ENCODE measurements around the gene SPIRE2.
A peak's percentile ranks its signal among the peaks of the same experiment; 100 is the strongest.
"Not testable (repeated sequence)": the region's sequence is repeated elsewhere in the genome, so short reads cannot be mapped to it uniquely, and the experiment has no call there.

Gene SPIRE2

DNA sequence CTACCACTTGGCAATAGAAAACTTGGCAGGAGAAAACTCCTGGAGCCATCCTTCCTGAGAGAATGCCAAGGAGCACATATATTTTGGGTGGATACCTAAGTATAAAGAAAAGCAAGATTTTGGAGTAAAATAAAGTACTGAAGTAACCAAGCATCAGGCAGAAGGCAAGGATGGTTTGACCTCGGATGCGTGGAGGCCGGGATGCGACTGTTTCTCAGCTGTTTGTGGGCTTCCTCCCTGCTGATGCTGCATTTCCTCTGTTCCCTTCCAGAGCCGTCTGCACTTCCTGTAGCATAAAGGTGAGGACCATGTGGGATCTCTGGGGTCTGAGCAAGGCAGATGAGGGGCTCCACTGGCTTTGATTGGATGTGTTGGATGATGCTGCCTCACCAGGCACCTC, 39.6 kb downstream of the SPIRE2 start:
- DNase-seq, result no peak

DNA sequence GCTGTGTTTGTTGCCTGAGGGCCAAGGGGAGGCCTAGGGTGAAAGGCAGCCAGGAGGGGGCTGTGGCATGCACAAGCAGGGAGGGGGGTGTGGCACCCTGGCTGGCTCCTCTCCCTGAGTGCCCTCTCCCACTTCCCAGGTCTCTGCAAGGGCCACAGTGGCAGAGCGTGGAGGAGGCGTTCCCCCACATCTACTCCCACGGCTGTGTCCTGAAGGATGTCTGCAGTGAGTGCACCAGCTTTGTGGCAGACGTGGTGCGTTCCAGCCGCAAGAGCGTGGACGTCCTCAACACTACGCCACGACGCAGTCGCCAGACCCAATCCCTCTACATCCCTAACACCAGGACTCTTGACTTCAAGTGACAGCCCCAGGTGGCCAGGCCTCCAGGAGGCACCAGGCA, 41.6 kb downstream of the SPIRE2 start:
- DNase-seq, result no peak

DNA sequence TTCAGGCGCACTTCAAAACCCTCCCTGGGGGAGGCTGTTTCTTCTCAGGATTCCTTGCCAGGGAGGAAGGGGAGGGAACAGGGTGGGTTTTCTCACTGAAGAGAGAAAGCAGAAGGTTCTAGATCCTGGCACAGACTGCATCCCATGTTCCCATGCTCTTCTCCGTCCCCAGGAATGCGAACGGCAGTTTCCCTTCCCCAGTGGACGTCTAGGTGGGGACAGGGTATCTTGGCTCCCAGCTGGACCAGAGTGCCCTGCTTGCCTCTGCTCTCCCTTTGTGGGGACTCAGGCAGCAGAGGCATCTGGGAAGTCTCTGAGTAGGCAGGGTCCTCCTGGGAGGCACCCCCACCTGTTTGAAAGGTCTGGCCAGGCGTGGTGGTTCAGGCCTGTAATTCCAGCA, 42.2 kb downstream of the SPIRE2 start:
- DNase-seq, result no peak

DNA sequence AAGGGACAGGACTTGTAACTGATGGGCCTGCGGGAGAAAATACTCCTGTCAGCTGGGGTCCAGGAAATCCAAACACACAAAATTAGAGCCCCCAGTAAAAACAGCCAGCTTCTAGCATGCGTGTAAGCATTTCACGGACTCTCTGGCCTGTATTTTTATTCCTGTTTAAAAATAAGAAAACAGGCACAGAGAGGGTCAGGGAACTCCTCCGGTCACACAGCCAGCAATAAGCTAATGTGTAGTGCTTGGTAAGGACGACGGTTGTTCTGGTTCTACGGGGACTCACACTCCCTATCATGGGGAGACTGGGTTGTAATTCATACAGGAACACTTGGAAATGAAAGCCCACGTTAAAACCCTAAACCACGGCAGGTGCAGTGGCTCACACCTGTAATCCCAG, 43.6 kb downstream of the SPIRE2 start:
- DNase-seq, result no peak

DNA sequence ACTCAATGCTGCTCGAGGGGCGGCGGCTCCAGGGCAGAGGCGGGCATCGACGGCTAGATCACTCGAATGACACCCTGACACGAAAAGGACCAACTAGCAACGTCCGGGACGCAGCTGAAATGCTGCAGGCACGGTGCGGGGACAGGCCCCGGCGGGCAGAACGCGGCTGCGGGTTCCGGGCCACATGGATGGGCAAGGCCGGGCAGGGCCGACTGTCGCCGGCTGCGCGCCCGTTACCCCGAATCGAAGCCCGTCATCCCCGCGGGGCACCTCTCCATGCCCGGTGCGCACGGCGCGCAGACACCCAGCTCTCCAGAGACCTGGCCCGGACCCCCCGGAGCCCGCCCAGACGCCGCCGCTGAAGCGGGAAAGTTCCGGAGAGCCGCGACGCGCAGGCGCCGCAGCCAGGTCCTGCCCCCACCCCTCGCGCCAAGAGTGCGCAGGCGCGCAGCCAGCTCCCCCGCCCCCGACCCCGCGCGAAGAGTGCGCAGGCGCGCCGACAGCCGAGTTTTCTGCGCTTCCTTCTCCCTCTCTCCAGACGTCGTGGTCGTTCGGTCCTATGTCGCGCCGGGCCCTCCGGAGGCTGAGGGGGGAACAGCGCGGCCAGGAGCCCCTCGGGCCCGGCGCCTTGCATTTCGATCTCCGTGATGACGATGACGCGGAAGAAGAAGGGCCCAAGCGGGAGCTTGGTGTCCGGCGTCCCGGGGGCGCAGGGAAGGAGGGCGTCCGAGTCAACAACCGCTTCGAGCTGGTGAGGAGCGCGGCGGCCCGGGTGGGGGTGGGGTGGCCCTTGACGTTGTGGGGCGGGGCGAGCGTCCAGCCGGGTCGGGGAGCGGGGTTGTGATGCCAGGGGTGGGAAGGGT, 45.1 kb downstream of the SPIRE2 start, which contains the start of gene TCF25:
Gene TCF25, plus strand, starts transcription at position 484 of the 863 bp plus-strand sequence. Its CDS starts 76 bp downstream, at position 560.
- DNase-seq, result peak; percentile 88

DNA sequence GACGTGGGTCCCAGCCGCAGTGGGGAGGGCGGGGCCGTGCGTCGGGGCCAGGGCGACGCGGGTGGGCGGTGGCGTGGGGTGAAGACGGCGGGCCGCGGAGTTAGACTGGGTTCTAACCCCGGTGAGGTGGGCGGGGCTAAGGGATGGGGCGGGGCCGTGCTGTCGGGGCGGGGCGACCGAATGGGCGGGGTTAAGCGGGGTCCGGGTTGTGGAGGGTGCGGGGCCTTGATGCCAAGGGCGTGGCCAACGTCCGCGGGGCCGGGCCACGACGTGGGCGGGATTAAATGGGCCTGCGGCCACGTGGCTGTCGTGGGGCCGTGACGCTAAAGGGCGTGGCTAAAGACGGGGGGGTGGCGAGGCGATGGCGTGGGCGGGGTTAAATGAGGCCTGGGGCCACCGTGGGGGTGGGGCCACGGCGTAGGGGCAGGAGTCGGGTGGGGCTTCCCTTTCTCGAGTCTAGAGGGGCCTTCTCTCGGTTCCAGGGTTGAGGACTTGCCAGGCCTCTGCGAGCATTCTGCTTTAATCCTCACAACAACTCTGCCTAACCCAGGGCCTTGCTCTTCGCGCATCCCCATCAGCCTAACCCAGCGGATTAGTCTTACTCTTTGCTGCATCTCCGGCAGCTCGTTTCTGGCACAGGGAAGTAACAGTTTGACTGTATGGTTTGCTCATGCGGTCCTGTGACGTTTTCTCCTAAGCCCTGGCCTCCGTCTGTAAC, 45.9 kb downstream of the SPIRE2 start:
- DNase-seq, result peak; percentile 96

DNA sequence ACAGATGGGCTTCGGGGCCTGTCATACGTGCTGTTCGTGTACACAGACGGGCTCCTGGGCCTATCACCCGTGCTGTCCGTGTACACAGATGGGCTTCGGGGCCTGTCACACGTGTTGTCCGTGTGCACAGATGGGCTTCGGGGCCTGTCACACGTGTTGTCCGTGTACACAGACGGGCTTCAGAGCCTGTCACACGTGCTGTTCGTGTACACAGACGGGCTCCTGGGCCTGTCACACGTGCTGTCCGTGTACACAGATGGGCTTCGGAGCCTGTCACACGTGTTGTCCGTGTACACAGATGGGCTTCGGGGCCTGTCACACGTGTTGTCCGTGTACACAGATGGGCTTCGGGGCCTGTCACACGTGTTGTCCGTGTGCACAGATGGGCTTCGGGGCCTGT, 50.8 kb downstream of the SPIRE2 start:
- DNase-seq, result not testable (repeated sequence)

DNA sequence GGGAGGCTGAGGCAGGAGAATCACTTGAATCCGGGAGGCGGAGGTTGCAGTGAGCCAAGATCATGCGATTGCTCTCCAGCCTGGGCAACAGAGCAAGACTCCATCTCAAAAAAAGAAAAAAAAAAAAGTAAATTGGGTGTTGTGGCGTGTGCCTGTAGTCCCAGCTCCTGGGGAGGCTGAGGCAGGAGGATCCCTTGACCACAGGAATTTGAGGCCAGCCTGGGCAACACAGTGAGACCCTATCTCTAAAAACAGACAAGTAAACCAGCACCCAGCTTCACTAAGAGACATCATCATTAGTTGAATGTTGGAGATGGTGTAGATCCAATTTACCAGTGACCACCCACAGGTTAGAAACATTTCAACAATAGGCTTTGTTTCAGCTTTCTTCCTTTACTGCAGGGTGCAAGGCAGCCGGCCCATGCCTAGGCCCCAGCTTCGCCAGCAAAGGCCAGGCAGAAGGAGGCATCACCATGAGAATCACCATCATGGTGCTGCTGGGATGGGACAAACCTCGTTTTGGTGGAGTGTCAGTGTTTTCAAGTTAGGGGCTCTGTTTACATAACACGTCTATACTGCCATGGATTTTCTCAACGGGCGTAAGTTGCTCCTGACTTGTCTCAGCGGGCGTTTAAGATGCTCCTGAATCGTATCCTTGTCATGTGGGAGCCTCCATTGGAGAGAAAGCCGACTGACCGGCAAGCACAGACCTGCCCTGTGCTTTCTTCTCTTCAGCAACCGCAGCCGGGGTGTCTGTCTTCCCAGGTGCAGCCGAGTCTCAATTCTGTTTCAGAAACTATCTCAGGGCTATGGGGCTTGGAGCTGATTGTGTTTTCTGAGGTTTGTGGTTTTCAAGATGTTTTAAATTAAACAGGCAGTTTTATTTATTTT, 52.4 kb downstream of the SPIRE2 start:
- no peak for DNase-seq

DNA sequence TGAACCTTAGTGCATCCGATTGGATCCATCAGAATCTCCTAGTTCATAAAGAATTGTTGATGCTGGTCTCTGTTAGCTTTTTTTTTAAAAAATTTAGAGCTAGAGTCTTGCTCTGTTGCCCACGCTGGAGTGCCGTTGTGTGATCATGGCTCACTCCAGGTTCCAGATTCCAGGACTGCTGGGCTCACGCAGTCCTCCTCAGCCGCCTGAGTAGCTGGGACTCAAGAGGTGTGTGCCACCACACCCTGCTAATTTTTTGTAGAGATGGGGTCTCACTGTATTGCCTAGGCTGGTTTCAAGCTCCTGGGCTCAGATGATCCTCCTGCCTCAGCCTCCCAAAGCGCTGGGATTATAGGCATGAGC, 53.1 kb downstream of the SPIRE2 start:
- no peak for DNase-seq

DNA sequence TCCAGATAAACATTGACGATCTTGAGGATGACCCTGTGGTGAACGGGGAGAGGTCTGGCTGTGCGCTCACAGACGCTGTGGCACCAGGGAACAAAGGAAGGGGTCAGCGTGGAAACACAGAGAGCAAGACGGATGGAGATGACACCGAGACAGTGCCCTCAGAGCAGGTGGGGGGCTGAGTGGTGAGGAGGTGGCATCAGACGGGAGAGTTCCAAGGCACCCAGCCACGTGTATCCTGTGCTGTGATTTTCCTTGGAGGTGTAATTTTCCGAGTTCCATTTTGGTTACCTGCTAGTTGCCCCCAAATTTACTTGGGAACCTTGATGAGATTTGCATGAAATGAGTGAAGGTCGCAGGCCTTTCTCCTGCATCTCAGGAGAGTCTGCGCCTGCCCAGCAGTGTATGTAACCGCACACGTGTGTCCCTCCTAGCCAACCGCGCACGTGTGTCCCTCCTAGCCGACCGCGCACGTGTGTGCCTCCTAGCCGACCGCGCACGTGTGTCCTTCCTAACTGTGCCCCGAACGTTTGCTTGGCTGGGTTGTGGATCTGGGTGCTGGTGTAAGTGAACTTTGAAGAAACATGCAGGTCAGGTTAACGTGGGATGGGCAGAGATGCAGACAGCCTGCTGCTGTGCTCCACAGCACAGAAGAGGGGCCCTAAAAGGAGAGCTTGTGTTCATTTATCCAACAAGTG, 55.2 kb downstream of the SPIRE2 start:
- no peak for DNase-seq

DNA sequence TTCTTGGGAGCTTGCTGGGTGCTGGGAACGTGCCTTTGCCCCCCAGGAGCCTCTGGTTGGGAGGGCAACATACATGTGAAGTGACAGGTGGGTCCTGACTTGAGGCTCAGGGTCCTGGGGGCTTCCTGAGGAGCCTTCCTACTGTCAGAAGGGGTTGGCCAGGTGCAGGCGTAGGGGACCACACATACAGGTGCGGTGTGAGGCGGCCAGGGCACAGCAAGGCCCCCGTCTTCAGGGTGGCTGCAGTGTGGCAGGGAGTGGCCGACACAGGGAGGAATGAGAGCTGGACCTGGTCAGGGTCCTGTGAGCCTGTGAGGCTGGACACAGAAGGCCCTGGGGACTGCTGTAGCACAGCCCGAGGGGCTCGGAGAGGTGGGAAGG, 55.8 kb downstream of the SPIRE2 start:
- DNase-seq, result no peak

DNA sequence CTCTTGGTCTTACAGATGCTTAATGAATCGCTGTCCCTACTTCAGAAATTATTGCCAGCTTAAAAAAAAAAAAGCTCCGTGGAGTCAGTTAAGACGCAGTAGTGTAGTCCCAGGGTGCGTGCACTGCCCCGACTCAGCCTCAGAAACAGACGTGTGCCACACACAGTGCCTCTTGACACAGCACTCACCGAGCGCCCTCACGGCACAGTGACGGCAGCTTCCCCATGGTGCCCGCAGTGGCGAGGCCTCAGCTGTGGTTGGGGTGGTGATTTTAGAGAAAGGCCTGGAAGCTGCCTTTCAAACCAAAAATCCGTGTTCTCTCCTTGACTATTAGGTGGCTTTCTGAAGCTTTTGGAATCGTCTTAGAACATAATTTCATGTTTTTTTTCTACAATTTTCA, 59.0 kb downstream of the SPIRE2 start:
- no peak for DNase-seq

DNA sequence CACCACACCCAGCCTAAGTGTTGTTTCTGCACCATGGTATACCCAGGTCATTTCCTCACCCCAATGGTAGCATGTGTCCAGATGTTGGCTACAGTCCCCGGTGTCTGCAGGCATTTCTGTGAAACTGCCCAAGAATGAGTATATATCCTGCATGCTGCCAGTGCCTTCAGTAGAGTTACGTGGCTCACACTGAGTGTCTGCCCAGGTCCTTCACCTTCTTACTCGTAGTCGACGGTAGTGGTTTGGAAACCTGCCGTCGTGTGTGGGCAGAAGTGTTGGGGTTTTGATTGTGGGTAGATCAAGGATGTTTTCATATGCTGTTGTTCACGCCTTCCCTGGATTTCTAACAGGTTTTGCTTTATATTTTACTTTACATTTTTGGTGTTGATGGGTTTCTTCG, 61.9 kb downstream of the SPIRE2 start:
- no peak for DNase-seq

DNA sequence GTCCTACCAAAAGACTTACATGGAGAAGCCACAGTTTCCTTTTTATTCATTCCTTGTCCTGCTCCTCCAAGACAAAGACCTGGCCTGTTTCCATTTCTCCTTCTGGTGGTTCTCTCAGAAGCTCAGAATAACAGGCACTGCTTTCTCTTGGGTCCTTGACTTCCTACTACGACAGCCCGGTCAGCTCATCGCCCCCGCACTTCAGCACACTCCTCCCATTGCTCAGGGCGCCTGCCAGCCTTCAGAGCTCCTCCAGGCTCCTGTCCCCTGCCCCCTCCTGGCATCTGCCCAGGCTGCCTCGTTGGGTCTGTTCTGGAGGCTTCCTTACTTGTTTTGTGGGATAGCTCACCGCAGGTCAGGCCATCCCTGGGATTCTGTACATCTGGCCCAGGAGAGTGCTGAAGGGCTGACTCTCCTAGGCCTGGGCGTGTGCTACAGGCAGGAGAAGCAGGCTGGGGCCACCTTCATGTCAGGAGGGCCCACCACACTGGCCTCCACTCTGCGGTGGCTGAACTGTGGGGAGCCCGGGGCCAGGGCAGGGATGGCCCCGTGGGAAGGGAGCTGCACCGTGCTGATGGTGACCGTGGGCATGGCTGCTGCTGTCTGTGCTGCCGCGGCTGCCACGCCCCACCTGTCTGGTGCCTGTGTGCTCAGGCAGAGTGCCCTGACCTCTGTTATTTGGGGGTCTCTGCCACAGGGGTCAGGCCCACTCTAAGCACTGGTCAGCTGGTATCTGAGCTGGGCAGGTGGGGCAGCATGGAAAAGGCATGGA, 62.8 kb downstream of the SPIRE2 start:
- no peak for DNase-seq

DNA sequence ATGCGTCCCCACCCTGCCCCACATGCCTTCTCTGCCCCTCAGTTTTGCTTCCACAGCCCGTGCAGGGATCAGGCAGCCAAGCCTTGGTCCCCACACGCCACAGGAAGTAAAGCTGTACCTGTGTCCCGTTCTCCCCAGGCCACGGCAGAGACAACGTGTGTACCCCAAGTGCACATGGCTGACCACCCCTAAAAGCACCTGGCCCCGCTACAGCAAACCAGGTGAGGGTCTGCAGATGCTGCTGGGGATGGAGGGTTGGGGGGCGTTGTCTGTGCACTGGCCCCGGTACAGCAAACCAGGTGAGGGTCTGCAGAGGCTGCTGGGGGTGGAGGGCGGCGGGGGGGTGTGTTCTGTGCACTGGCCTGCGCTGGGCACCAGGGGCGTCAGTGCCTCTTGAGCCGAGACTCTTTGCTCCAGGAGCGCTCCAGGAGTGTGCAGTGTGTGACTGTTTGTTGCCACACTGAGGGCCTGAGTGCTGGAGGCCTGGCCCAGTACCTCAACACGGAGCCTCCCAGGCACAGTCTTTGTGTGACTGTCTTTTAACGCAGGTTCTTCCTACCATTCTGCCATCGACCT, 63.9 kb downstream of the SPIRE2 start:
- no peak for DNase-seq

DNA sequence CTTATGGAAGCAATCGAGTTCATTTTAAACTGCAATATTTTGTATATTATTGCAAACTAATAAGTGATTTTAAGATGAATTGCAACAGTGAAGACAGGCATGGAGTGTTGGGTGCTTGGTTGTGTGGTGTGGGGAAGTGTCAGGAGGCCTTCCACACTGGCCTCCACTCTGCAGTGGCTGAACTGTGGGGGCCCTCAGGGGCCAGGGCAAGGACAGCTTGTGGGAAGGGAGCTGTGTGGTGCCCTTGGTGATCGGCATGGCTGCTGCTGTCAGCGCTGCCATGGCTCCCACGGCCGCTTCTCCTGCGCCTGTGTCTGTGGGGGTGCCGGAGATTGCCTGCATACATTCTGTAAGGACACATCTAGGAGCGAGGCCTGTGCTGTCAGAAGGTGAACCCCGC, 64.4 kb downstream of the SPIRE2 start:
- no peak for DNase-seq

DNA sequence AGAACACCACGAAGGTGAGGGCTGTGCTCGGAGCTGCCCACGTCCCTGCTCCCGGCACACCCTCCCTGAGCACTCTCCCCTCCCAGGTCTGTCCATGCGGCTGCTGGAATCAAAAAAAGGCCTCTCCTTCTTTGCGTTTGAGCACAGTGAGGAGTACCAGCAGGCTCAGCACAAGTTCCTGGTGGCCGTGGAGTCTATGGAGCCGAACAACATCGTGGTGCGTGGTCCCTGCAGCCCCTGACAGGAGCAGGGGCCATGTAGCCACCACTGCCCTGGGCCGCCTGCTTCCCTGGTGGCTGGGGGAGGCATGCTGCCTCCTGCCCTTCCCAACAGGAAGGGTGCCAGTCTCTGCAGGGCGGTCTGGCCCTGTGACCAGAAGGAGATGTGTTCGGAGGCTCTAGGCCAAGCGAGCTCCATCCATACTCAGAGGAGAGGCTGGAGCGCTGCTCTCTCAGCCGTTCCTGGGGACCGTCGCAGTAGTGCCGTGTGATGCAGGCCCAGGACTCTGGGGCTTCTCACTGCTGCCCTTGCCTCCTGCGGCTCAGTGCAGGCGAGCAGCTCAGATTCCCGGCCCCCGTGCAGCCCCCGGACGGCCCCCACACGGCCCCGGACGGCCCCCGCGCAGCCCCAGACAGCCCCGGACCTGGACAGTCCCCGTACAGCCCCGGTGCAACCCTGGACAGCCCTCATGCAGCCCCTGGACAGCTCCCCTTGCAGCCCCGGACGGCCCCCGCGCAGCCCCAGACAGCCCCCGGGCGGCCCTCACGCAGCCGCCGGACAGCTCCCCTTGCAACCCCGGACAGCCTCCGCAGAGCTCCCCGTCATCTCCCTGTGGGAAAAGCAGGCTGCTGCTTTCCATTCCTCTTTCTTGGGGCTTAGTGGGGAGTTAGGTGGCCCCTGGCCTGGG, 65.6 kb downstream of the SPIRE2 start:
- no peak for DNase-seq

DNA sequence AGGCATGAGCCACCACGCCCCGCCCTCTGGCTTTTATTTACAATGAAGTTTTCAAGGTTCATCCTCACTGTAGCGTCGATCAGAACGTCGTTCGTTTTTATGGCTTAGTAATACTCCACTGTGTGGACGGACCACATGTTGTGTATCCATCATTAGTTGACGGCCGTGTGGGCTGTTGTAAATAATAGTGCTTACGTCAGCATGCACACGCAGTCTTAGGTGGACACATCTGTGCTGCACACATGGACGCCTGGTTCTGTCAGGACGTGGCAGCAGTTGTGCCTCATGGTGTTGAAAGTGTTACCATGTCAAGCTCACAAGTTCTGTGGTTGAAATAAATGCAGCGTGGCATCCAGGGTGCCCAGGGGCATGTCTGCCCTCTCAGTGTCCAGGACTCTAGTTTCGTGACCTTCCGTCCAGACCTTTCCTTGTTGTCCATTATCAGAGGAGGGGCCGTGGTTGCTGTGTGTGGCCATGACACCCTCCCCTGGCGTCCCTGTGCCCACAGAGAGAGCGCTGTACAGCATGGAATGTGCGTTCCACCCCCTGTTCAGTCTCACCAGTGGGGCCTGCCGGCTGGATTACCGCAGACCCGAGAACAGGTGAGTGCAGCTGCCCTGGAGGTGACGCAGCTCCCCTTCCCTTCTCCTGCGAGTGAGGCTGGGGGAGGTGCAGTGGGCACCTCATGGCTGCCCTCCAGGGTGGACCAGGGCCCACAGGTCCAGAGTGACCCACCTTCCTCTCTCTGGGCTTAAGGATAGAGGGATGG, 67.4 kb downstream of the SPIRE2 start:
- DNase-seq, result no peak

DNA sequence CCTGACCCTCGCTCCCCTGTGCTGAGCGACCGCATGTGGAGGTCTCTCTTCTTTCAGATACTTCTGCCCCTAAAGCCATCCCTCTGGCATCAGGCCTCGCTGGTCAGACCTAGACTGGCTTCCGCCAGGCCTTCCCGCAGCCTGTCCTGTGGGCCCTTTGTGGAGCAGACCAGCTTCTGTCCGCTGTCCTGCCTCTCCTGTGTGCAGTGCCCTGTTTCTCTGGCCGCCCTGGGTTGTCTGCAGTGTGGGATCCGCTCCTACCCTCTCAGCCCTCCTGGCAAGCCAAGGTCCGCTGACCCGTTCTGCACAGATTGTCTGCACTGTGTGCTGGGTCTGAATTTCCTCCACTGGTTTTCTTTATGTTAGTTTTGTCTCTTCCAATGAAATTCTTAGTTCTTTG, 68.9 kb downstream of the SPIRE2 start:
- DNase-seq, result no peak

Data from T-helper 9 cell (primary cell).